Activated B cell treated with CpG ODN at 0.5 μM for 24 hours (primary cell): ENCODE results near the gene ATP6V1A. TPM values are rescaled to one million over a fixed set of nuclear protein-coding genes. Genes with fewer than 3 reads are reported as not detected.

Experiments used
- ATAC-seq: fragments of 200-7000 bp; cut with Tn5 transposase; one replicate; pipeline ENCODE4 v1.10.0; 2021; ENCODE audit warnings: low read depth, mild to moderate bottlenecking, moderate library complexity
- CTCF ChIA-PET: fragments of 350-600 bp; sonication (Branson Sonifier 250); formaldehyde crosslinking; loops from one replicate; lab custom pipeline; 2021; ENCODE audit warnings: antibody characterized with exemption; lab: Charles Lee
- POLR2A ChIA-PET: fragments of 350-600 bp; sonication (Branson Sonifier 250); formaldehyde crosslinking; loops from one replicate; lab custom pipeline; 2021; ENCODE audit warnings: antibody characterized with exemption; lab: Charles Lee
- DNase-seq: peaks from one replicate; pipeline ENCODE4 v3.0.0; 2022
- H3K27ac Mint-ChIP-seq: one replicate; pipeline ENCODE4 v1.8.0; 2020; ENCODE audit warnings: mixed read lengths
- H3K27me3 Mint-ChIP-seq: one replicate; pipeline ENCODE4 v1.8.0; 2021; ENCODE audit warnings: mixed read lengths
- H3K36me3 Mint-ChIP-seq: one replicate; pipeline ENCODE4 v1.8.0; 2021; ENCODE audit warnings: low read depth, mixed read lengths
- H3K4me1 Mint-ChIP-seq: one replicate; pipeline ENCODE4 v1.8.0; 2021; ENCODE audit warnings: mixed read lengths
- H3K4me3 Mint-ChIP-seq: one replicate; pipeline ENCODE4 v1.8.0; 2020; ENCODE audit warnings: mild to moderate bottlenecking, mixed read lengths
- H3K9me3 Mint-ChIP-seq: one replicate; pipeline ENCODE4 v1.8.0; 2020; ENCODE audit warnings: mixed read lengths
- CTCF ChIP-seq: fragments of 200-600 bp; IDR thresholded peaks from one replicate; pipeline ENCODE4 v1.8.0; 2022; ENCODE audit warnings: antibody characterized with exemption, mild to moderate bottlenecking
- intact Hi-C: fragments of 100-400 bp; cut with micrococcal nuclease; formaldehyde crosslinking; loops from one replicate; pipeline ENCODE4 v1.15.1; 2024
- total RNA-seq: library from RNA; stranded (reverse); gene quantifications from 2 replicates; pipeline ENCODE4 v1.2.3, GENCODE V29; 2022

ATP6V1A gene
- total RNA-seq, 1 donor from 2014 or later: 49.3 TPM

DNA sequence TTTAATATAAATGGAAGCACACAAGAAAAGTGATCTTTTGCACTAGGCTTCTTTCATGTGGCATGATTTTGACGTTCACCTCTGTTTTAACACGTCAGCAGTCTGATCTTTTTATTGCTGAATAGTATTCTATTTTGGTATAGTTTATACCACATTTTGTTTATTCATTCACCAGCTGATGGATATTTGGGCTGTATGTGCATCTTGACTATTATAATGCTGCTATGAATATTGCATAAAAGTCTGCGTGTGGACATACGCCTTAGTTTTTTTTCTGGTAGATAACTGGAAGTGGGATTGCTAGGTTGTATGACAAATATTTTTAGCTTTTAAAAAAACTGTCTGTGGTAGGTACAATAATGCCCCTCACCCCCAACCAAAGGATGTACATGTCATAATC is 15.1 kb upstream of the ATP6V1A start:
- Mint-ChIP-seq H3K4me1 (peaks cover 14% of the 10 kb centered on the region), H3K4me3 (no peak overlapping the region), H3K27me3 (no peaks in the 10 kb centered on the region), H3K9me3 (no peaks in the 10 kb centered on the region), H3K27ac (no peak overlapping the region), H3K36me3 (peaks cover 35% of the 10 kb centered on the region)
- intact Hi-C loops: no loop called here
- CTCF ChIA-PET: interaction anchor here (5.9 kb wide), 1 partner anchor 14 kb away, joined by 49 read pairs; the partner anchor contains the start of genes ATP6V1A and NAA50
- DNase-seq (no peak), ATAC-seq (no peak)
- POLR2A ChIA-PET: interaction anchor here (1.2 kb wide), 1 partner anchor 14 kb away, joined by 4 read pairs; the partner anchor contains the start of genes ATP6V1A and NAA50
- no peak for TF ChIP-seq CTCF

DNA sequence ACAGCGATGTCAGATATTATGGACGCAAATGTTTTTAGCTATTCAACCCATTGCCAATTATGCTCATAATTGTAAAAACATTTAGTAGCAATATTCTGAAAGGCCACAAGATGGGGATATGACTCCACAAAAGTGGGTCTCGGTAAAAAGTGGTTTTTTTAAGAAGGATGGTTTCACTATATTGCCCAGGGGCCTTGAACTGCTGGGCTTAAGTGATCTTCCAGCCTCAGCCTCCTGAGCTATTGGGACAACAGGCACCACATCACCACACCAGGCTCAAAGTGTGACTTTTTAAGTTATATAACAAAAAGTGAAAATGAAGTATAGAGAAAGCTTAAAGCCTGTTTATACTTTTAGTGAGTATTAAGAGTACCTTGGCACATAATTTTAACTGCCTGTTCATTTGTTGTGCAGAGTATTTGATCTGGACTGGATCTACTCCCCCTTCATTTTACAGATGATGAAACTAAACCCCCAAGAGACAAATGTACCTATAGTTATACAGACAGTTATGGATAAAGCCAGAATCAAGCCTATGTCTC is 10.2 kb upstream of the ATP6V1A start:
- no peaks in the 10 kb centered on the region for H3K27me3 Mint-ChIP-seq
- peaks cover 25% of the 10 kb centered on the region for H3K36me3 Mint-ChIP-seq
- H3K27ac Mint-ChIP-seq: peak overlapping the region; percentile 76
- no peak overlapping the region for H3K4me3 Mint-ChIP-seq
- DNase-seq (no peak), ATAC-seq (peak; percentile 86)
- intact Hi-C loops: loop anchor here (1.0 to 5.0 kb wide), 8 partner anchors 9 to 682 kb away; partner anchors contain the start of genes GRAMD1C and TIGIT
- no peaks in the 10 kb centered on the region for H3K9me3 Mint-ChIP-seq
- H3K4me1 Mint-ChIP-seq: peaks cover 40% of the 10 kb centered on the region
- POLR2A ChIA-PET: interaction anchor here (0.6 to 1.8 kb wide), 4 partner anchors 9 to 588 kb away, joined by 3 to 32 read pairs (median 4); partner anchors contain the start of genes ATP6V1A and NAA50
- no peak for TF ChIP-seq CTCF
- CTCF ChIA-PET: interaction anchor here (0.6 to 5.9 kb wide), 23 partner anchors 9 to 419 kb away, joined by 3 to 49 read pairs (median 4); partner anchors contain the start of genes ATP6V1A and NAA50

DNA sequence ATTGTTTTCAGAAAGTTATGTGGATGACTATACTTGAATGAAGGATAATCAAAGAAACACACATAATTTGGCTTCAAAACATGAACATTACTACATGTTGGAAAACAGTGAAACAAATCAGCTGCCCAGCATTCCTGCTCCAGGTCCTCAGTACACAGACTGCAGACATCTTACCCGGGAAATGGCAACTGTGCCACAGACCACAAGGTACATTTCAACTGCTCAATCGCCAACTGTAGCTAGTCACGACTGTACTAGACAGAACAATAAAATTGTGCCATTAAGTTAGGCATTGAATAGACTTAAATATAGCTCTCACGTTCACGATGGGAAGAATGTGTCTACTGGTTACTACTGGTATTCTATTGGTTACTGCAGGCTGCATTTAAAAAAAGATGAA is 5.7 kb upstream of the ATP6V1A start:
- CTCF ChIA-PET: interaction anchor here (1.3 to 1.5 kb wide), 2 partner anchors 104 to 172 kb away, joined by 3 to 6 read pairs; no protein-coding TSS in a partner anchor
- Mint-ChIP-seq H3K27ac (no peak overlapping the region), H3K36me3 (peaks cover 33% of the 10 kb centered on the region), H3K4me1 (peaks cover 66% of the 10 kb centered on the region), H3K9me3 (no peaks in the 10 kb centered on the region), H3K4me3 (no peak overlapping the region), H3K27me3 (no peaks in the 10 kb centered on the region)
- POLR2A ChIA-PET: interaction anchor here (0.6 to 1.2 kb wide), 3 partner anchors 49 to 186 kb away, joined by 3 to 6 read pairs (median 4); no protein-coding TSS in a partner anchor
- DNase-seq (no peak), ATAC-seq (no peak)
- TF ChIP-seq CTCF: no peak
- intact Hi-C loops: no loop called here

DNA sequence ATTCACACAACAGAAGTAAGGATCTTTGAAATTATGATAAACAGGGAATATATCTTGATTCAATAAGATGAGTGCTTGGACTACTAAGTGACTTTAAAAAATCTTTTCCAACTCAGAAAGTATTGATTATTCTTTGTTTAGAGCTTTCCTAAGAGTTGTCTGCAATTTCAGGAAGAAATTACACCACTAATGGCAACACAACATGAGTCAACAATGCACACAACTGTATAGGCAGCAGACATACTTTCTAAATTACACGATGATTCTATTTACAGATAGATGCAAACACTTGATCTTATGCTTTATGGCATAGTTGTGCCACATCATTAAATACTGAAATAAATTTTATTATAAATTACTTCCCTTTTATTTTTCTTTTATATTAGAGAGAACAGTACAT is 5.2 kb upstream of the ATP6V1A start:
- no peak overlapping the region for H3K4me3 Mint-ChIP-seq
- POLR2A ChIA-PET: interaction anchor here (0.6 to 0.8 kb wide), 3 partner anchors 42 to 194 kb away, joined by 3 to 5 read pairs (median 5); no protein-coding TSS in a partner anchor

More for the DNA sequence above, 5.2 kb upstream of the ATP6V1A start:
- CTCF ChIA-PET: interaction anchor here (1.1 kb wide), 1 partner anchor 171 kb away, joined by 3 read pairs; no protein-coding TSS in a partner anchor
- Mint-ChIP-seq H3K27ac (no peak overlapping the region), H3K9me3 (no peaks in the 10 kb centered on the region), H3K36me3 (peaks cover 38% of the 10 kb centered on the region), H3K4me1 (peaks cover 65% of the 10 kb centered on the region), H3K27me3 (no peaks in the 10 kb centered on the region)
- intact Hi-C loops: no loop called here
- no peak for TF ChIP-seq CTCF
- no peak for ATAC-seq
- DNase-seq: no peak
